Prostate gland (tissue), 2 donors: ENCODE results near the gene PPY.

Experiments
- POLR2A ChIP-seq: fragments of 450-650 bp; IDR thresholded peaks from one replicate; pipeline ENCODE4 v1.6.1; 2016; ENCODE audit warnings: antibody characterized with exemption, mild to moderate bottlenecking
- TF ChIP-seq, protein P1 (sequence below), 4 experiments: fragments of 200-600 bp in 2 of 4; fragments of 450-650 bp in 2 of 4; sonication (generic) in 2 of 4; IDR thresholded peaks; 1 replicate in 3 of 4; 2 replicates in 1 of 4; pipeline ENCODE4 v1.5.1; 2016 to 2019; ENCODE audit warnings: antibody characterized with exemption in 4 of 4, mild to moderate bottlenecking in 2 of 4, moderate library complexity in 2 of 4

DNA sequence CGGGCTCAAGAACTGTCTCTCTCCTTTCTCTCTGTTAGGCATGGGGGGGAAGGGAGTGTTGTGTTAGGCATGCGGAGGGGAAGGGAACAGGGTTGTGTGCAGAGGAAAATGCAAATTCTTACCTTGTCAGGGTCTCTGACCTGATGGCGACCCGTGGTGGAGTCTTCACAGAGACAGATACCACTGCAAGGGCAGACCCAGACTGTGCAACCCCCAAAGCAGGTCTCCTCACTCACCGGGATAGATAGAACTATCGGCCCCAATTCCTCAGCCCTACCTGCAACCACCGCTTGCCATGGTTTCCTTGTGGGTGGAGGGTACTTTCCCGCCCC is 25.3 kb downstream of the PPY start:
- no peak for TF ChIP-seq POLR2A
- TF ChIP-seq, protein P1, sequence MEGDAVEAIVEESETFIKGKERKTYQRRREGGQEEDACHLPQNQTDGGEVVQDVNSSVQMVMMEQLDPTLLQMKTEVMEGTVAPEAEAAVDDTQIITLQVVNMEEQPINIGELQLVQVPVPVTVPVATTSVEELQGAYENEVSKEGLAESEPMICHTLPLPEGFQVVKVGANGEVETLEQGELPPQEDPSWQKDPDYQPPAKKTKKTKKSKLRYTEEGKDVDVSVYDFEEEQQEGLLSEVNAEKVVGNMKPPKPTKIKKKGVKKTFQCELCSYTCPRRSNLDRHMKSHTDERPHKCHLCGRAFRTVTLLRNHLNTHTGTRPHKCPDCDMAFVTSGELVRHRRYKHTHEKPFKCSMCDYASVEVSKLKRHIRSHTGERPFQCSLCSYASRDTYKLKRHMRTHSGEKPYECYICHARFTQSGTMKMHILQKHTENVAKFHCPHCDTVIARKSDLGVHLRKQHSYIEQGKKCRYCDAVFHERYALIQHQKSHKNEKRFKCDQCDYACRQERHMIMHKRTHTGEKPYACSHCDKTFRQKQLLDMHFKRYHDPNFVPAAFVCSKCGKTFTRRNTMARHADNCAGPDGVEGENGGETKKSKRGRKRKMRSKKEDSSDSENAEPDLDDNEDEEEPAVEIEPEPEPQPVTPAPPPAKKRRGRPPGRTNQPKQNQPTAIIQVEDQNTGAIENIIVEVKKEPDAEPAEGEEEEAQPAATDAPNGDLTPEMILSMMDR (IDR thresholded peaks at IDR 0.05) = no peak
